Activated T-cell treated with anti-CD3 and anti-CD28 coated beads, Interleukin-2, amount 50 U/mL, for 24 hours (primary cell): ENCODE data around the gene PLCG2.
"Not testable (repeated sequence)": the region's sequence is repeated elsewhere in the genome, so short reads cannot be mapped to it uniquely, and the experiment has no call there.

Experiments used
- DNase-seq: peaks from one replicate; pipeline ENCODE4 v3.0.0-alpha.2; 2020
- H3K27ac Mint-ChIP-seq: 2 replicates; pipeline ENCODE4 v1.8.0; 2020; ENCODE audit warnings: mild to moderate bottlenecking, mixed read lengths
- H3K27me3 Mint-ChIP-seq: 2 replicates; pipeline ENCODE4 v1.8.0; 2020; ENCODE audit warnings: mixed read lengths
- H3K36me3 Mint-ChIP-seq: 2 replicates; pipeline ENCODE4 v1.8.0; 2020; ENCODE audit warnings: low read depth, mixed read lengths
- H3K4me1 Mint-ChIP-seq: 2 replicates; pipeline ENCODE4 v1.8.0; 2020; ENCODE audit warnings: low read depth, mixed read lengths
- H3K4me3 Mint-ChIP-seq: 2 replicates; pipeline ENCODE4 v1.8.0; 2020; ENCODE audit warnings: mild to moderate bottlenecking, moderate library complexity, mixed read lengths
- H3K9me3 Mint-ChIP-seq: 2 replicates; pipeline ENCODE4 v1.8.0; 2020; ENCODE audit warnings: mixed read lengths

PLCG2 gene

GRCh38 chr16:81873843-81874752 is 95.0 kb downstream of the PLCG2 start:
- peak; percentile 56 for DNase-seq
- Mint-ChIP-seq H3K27ac (no peak overlapping the region), H3K9me3 (no peaks in the 10 kb centered on the region), H3K4me3 (no peak overlapping the region), H3K27me3 (no peaks in the 10 kb centered on the region), H3K36me3 (no peaks in the 10 kb centered on the region), H3K4me1 (peaks cover 11% of the 10 kb centered on the region)

DNA sequence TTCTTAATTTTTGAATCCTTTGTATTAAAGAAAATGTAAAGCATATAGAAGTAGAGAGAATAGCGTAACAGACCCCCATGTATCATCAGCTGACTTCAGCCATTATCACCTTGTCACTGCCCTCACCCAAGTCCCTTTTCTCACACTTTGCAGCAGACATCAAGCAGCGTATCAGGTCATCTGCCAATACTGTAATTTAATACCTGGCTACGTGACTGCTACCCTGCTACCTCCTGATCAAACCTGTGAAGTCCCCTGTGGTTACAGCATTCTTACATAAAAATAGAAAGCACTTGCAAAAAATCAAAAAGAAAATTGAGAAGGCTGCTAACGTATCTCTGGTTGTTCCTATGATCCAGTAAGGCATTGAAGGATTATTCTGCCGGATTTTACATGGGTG is 96.4 kb downstream of the PLCG2 start:
- DNase-seq = no peak
- H3K4me3 Mint-ChIP-seq = no peak overlapping the region
- no peak overlapping the region for H3K27ac Mint-ChIP-seq
- H3K4me1 Mint-ChIP-seq = peaks cover 11% of the 10 kb centered on the region
- no peaks in the 10 kb centered on the region for H3K9me3 Mint-ChIP-seq
- no peaks in the 10 kb centered on the region for H3K36me3 Mint-ChIP-seq
- H3K27me3 Mint-ChIP-seq = no peaks in the 10 kb centered on the region

DNA sequence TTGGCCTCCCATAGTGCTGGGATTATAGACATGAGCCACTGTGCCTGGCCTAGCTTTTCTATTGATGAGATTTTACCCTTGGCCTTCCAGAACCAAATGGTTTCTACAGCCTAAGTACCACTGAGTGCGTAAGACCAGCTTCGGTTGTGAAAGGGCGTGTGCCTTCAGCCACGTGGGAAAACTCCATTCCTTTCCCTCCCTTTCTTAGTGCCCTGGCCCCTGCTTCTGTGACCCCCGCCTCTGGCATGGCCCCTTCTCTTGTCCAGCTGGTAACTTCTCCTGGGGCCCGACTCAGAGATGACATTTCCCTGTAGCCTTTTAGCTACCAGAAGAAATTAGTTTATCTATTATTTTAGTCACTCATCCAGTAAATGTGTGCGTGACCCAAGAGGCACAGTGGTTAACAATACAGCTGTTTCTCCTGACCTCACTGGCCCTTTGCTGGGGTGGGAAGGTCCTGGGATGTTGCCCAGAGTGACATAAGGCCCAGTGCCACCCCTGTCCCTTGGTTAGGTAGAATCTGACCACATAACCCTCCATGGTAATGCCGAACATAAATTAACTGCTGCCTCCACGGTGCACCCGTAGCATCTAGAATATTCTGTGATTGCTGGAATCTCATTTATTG is 97.3 kb downstream of the PLCG2 start:
- Mint-ChIP-seq H3K9me3 (no peaks in the 10 kb centered on the region), H3K4me3 (no peak overlapping the region), H3K27ac (no peak overlapping the region), H3K4me1 (peaks cover 11% of the 10 kb centered on the region), H3K27me3 (no peaks in the 10 kb centered on the region), H3K36me3 (no peaks in the 10 kb centered on the region)
- DNase-seq = no peak

DNA sequence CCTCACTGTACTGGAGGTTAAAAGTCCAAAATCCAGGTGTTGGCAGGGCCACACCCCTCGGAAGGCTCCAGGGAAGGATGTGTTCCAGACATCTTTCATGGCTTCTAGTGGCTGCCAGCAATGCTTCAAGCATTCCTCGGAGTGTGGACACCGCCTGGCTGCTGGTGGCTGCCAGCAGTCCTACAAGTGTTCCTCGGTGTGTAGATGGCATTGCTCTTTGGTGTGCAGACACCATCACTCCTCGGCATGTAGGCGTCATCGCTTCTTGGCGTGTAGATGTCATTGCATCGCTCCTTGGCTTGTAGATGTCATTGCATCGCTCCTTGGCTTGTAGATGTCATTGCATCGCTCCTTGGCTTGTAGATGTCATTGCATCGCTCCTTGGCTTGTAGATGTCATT is 98.4 kb downstream of the PLCG2 start:
- not testable (repeated sequence) for DNase-seq, H3K27ac Mint-ChIP-seq, H3K36me3 Mint-ChIP-seq, H3K4me1 Mint-ChIP-seq, H3K4me3 Mint-ChIP-seq, H3K9me3 Mint-ChIP-seq, H3K27me3 Mint-ChIP-seq

- DNase-seq = no peak
- no peaks in the 10 kb centered on the region for H3K9me3 Mint-ChIP-seq
- no peaks in the 10 kb centered on the region for H3K36me3 Mint-ChIP-seq
- H3K4me3 Mint-ChIP-seq = no peak overlapping the region
- H3K27ac Mint-ChIP-seq = no peak overlapping the region
- peaks cover 3% of the 10 kb centered on the region for H3K4me1 Mint-ChIP-seq
- H3K27me3 Mint-ChIP-seq = no peaks in the 10 kb centered on the region
Observed at GRCh38 chr16:81878529-81878928, 99.4 kb downstream of the PLCG2 start.

DNA sequence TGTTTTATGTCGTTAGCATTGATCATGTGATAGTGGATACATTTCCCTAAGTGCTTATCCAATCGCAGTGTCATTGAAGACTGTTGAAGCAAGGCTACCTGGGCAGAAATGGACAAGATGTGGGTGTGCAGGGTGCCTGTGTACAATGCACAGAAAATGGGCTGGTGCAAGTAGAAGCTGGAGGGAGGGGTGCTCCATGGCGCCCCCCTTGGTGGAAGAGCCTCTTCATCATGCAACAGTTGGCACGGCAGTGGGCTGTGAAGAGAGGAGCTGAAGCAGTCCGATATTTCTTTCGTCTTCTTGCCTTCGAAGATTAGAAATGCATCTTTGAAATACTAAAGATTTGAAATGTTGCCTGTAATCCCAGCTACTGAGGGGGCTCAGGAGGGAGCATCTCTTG is 100.5 kb downstream of the PLCG2 start:
- H3K27ac Mint-ChIP-seq = no peak overlapping the region
- H3K9me3 Mint-ChIP-seq = no peaks in the 10 kb centered on the region
- no peaks in the 10 kb centered on the region for H3K36me3 Mint-ChIP-seq
- no peaks in the 10 kb centered on the region for H3K27me3 Mint-ChIP-seq
- H3K4me3 Mint-ChIP-seq = no peak overlapping the region
- no peaks in the 10 kb centered on the region for H3K4me1 Mint-ChIP-seq
- DNase-seq = no peak

GRCh38 chr16:81880816-81881215 is 101.7 kb downstream of the PLCG2 start:
- Mint-ChIP-seq H3K4me3 (no peak overlapping the region), H3K4me1 (no peaks in the 10 kb centered on the region), H3K27me3 (no peaks in the 10 kb centered on the region), H3K27ac (no peak overlapping the region), H3K9me3 (no peaks in the 10 kb centered on the region), H3K36me3 (no peaks in the 10 kb centered on the region)
- no peak for DNase-seq

DNA sequence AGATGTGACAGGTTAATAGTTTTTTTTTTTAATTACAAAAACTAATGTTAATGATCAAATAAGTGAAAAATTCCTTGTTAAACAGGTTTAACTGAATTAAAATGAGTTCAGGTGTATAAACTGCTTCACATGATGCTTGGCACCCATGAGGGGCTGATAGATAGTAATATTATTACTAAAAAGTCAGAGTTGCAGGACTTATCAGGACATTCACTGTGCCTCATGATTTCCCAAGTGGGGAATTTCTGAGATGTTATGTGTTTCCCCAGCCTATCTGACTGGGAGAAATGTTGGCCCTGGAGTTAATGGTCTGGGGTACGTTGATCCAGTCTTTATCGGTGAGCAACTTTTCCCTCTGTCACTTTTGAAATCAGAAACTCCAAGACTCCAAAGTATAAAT is 102.1 kb downstream of the PLCG2 start:
- Mint-ChIP-seq H3K4me3 (no peak overlapping the region), H3K27me3 (no peaks in the 10 kb centered on the region), H3K36me3 (no peaks in the 10 kb centered on the region), H3K4me1 (no peaks in the 10 kb centered on the region), H3K27ac (no peak overlapping the region), H3K9me3 (no peaks in the 10 kb centered on the region)
- DNase-seq = no peak

DNA sequence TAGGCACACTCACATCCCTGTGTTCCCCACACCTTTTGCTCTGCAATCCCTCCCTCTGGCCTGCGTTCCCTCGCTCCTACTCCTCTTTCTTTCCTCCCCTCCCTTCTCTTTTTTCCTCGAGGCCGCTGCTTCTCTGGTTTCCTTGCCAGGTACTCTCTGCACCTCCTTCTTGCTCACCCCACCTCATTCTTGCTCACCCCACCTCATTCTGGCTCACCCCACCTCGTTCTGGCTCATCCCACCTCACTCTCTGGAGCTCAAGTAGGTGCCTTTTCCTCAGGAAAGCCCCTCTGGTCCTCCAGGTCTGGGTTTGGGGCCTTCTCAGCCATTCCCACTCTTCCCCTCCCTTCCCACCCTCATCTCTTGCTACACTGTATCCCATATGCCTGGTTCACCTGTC is 103.5 kb downstream of the PLCG2 start:
- Mint-ChIP-seq H3K4me3 (no peak overlapping the region), H3K36me3 (no peaks in the 10 kb centered on the region), H3K9me3 (no peaks in the 10 kb centered on the region), H3K27ac (no peak overlapping the region), H3K4me1 (no peaks in the 10 kb centered on the region), H3K27me3 (no peaks in the 10 kb centered on the region)
- DNase-seq = no peak

- H3K36me3 Mint-ChIP-seq = no peaks in the 10 kb centered on the region
- DNase-seq = no peak
- H3K4me1 Mint-ChIP-seq = no peaks in the 10 kb centered on the region
- no peak overlapping the region for H3K4me3 Mint-ChIP-seq
- H3K27me3 Mint-ChIP-seq = no peaks in the 10 kb centered on the region
- H3K27ac Mint-ChIP-seq = no peak overlapping the region
- no peaks in the 10 kb centered on the region for H3K9me3 Mint-ChIP-seq
Observed at GRCh38 chr16:81883235-81883634, 104.1 kb downstream of the PLCG2 start.

- H3K27ac Mint-ChIP-seq = no peak overlapping the region
- no peaks in the 10 kb centered on the region for H3K27me3 Mint-ChIP-seq
- H3K4me1 Mint-ChIP-seq = no peaks in the 10 kb centered on the region
- no peaks in the 10 kb centered on the region for H3K9me3 Mint-ChIP-seq
- no peak overlapping the region for H3K4me3 Mint-ChIP-seq
- DNase-seq = no peak
- no peaks in the 10 kb centered on the region for H3K36me3 Mint-ChIP-seq
Observed at GRCh38 chr16:81885976-81886586, 107.0 kb downstream of the PLCG2 start.

DNA sequence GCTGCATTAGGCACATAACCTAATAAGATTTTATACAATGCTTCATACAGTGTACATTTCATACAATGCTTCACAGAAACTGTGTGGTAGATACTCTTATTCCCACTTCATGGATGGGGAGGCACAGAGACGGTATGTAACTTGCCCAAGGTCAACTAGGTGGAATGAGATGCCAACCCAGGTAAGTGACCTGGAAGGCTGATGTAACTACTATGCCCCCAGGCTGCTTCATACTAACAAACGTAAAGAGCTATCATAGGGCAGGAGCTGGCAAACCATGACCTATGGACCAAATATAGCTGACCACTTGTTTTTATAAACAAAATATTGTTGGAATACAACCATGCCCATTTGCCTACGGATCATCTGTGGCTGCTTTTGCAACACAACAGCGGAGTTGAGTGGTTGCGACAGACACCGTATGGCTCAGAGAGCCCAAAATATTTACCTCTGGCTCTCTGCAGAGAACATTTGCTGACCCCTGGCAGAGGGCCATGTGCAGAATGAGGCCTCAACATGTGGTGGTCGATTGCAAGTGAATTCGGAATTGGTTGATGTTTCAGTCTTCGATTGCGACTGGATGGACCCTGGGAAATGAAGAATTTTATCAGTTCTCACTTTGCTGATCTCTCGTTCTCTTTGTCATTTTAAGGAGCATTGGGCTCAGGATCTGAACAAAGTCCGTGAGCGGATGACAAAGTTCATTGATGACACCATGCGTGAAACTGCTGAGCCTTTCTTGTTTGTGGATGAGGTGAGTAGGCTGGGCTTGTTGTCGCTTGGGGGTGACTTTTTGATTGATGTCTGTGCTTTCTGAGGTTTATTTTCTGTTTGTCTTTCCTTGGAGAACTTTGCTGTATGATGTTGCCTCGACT is 109.7 kb downstream of the PLCG2 start:
- no peak for DNase-seq
- Mint-ChIP-seq H3K4me1 (no peaks in the 10 kb centered on the region), H3K27me3 (no peaks in the 10 kb centered on the region), H3K4me3 (no peak overlapping the region), H3K9me3 (no peaks in the 10 kb centered on the region), H3K27ac (no peak overlapping the region), H3K36me3 (no peaks in the 10 kb centered on the region)

GRCh38 chr16:81891736-81892364 is 112.8 kb downstream of the PLCG2 start:
- DNase-seq = no peak
- Mint-ChIP-seq H3K4me1 (no peaks in the 10 kb centered on the region), H3K4me3 (no peak overlapping the region), H3K27me3 (no peaks in the 10 kb centered on the region), H3K9me3 (no peaks in the 10 kb centered on the region), H3K27ac (no peak overlapping the region), H3K36me3 (no peaks in the 10 kb centered on the region)

DNA sequence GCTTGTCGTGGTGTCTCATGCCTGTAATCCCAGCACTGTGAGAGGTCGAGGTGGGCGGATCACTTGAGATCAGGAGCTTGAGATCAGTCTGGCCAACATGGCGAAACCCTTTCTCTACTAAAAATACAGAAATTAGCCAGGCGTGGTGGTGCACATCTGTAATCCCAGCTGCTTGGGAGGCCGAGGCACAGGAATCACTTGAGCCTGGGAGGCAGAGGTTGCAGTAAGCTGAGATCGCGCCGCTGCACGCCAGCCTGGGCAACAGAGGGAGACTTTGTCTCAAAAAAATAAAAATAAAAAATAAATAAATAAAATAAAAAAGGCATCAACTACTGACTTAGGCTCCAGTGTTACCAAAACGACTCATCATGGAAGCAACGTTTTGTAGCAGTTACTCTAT is 115.5 kb downstream of the PLCG2 start:
- no peaks in the 10 kb centered on the region for H3K4me1 Mint-ChIP-seq
- no peaks in the 10 kb centered on the region for H3K9me3 Mint-ChIP-seq
- no peak overlapping the region for H3K4me3 Mint-ChIP-seq
- no peaks in the 10 kb centered on the region for H3K27me3 Mint-ChIP-seq
- DNase-seq = no peak
- H3K27ac Mint-ChIP-seq = no peak overlapping the region
- no peaks in the 10 kb centered on the region for H3K36me3 Mint-ChIP-seq
